GM19324 (cell line): ENCODE measurements around the gene ARHGEF1.

Experiments used
- ATAC-seq: cut with Tn5 transposase; IDR thresholded peaks from one replicate; pipeline ENCODE4 v1.9.1; 2021; ENCODE audit warnings: mild to moderate bottlenecking, moderate library complexity; ENCODE audit not compliant: unreplicated experiment, low FRiP score

ARHGEF1 gene, protein sequence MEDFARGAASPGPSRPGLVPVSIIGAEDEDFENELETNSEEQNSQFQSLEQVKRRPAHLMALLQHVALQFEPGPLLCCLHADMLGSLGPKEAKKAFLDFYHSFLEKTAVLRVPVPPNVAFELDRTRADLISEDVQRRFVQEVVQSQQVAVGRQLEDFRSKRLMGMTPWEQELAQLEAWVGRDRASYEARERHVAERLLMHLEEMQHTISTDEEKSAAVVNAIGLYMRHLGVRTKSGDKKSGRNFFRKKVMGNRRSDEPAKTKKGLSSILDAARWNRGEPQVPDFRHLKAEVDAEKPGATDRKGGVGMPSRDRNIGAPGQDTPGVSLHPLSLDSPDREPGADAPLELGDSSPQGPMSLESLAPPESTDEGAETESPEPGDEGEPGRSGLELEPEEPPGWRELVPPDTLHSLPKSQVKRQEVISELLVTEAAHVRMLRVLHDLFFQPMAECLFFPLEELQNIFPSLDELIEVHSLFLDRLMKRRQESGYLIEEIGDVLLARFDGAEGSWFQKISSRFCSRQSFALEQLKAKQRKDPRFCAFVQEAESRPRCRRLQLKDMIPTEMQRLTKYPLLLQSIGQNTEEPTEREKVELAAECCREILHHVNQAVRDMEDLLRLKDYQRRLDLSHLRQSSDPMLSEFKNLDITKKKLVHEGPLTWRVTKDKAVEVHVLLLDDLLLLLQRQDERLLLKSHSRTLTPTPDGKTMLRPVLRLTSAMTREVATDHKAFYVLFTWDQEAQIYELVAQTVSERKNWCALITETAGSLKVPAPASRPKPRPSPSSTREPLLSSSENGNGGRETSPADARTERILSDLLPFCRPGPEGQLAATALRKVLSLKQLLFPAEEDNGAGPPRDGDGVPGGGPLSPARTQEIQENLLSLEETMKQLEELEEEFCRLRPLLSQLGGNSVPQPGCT

DNA sequence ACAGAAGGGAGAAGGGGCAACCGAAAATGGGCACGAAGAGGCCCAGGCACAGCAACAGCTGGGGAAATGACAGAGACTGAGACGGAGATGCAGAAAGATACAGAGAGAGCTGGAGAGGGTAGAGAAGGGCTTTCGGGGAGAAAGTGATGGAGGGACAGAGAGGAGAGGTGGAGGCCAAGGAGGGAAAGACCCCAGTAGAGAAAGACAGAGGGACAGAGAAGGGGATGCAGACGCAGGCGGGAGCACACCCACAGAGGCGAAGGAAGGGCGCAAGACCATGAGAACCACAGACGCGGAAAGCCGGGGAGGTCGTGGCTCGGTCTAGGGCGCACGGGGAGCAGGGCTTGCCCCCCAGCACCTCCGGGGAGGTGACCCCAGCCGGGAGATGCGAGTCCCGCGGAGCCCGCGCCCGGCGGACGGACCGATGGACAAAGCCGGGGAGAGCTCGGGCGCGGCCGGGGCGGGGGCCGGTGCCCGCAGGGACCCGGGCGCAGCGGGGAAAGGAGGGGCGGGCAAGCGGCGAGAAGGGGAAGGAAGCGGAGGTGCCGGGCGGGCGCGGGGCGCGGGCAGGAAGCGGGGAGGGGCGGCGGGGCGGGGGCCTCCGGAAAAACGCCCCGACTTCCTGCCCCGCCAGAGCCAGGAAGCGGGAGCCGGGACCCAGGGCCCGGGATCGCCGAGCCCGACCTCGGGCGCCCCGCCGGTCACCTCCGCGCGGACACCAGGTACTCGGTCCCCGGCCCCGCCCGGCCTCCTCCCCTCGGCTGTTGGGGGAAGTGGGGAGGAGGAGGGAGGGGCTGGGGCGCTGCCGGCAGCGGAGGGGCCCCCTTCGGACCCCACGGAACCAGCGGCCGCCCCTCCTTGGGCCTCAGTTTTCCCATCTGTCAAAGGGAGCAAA lies at the start of gene ARHGEF1:
ARHGEF1 (plus strand) TSS at position 617 of the 895 bp plus-strand sequence. CDS start 4,899 bp downstream, outside the sequence.
- ATAC-seq, result peak; percentile 26

DNA sequence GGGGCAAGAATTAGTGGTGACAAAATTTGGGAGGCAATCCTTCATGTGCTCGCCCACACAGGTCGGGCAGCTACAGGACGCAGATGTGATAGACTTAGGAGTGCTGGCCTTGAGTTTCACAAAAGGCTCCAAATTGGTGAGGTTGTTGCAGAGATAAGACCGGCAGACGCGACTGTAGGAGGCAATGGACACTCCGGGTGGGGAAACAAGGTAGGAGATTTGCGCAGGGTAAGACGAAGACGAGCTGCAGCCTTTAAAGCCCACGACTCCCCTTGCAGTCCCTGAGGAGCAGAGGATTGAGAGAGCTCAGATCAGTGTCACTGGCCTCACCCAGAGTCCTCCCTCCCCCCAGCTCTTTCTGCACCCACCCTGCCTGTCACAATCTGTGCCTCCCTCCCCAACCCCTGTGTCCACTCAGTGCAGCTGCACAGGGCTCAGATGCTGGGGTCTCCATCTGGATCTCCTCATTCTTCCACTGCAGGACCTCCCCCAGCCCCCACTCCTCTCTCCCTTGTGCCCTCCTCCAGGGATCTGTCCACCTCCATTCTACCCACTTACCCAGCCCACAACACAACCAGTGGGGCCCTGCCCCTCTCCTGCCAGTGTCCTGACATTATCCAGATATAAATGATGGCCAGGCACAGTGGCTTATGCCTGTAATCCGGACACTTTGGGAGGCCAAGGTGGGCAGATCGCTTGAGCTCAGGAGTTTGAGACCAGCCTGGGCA lies 44.8 kb upstream of the ARHGEF1 start:
- ATAC-seq, result no peak

DNA sequence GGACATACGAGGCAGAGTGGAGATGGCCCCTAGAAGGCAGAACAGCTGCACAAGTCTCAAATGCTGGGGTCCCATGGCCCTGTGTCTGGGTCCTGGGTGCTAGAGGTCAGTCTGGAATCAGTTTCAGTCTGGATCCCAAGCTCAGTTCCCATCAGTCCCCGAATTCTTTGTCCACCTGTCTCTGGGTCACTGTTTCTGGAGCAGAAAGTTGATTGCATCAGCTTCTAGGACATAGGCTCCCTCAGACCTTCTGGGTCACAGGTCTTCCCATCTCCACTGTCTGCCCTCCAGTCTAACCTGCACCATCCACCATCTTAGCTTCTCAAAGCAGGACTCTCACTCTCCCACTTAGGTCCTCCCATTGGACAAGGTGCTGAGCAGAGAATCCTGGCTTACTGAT lies 43.8 kb upstream of the ARHGEF1 start:
- ATAC-seq, result no peak

DNA sequence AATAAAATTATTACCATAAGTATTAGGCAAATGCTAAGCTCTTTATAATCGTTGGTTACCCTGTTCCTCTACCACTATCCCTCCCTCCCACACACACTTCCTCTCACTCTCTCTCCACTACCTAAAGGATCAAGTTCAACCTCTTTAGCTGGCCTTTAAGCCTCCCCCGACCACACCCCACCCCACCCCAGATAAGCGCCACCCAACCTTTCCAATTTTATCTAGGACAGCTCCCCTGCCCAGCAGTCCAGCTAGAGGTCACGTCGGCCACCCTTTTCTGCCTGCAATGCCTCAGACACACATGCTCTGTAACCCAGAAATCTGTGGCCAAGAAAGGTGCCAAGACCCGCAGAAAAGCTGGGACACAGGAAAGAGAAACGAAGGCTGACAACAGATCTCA lies 39.6 kb upstream of the ARHGEF1 start:
- no peak for ATAC-seq

DNA sequence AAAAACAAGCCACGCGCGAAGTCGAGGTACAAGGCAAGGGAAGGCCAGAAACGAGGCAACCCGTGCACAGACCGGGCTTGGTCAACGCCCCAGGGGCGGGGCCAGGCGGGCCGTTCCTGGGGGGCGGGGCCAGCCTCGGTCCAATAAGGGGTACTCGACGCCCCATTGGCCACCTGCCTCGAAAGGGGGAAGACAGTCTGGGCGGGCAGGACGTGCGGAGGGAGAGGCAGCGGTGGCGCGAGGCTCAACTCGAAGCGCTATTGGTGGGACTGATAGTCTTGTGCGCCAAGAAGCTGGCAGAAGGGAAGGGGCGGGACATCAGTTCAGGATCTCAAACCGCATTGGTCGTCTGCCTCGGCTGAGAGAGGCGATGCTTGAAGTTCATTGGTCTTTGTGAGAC lies 38.4 kb upstream of the ARHGEF1 start, which contains the start of gene LYPD4:
LYPD4 (minus strand) TSS at position 83 of the 400 bp plus-strand sequence. CDS start 5,398 bp downstream, outside the sequence.
- ATAC-seq, result no peak

DNA sequence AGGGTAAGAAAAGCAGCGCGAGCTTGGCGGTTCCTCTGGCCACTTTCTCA lies 38.2 kb upstream of the ARHGEF1 start, which contains the start of gene DMRTC2:
DMRTC2 (plus strand) TSS at position 42 of the 50 bp plus-strand sequence. CDS start 2,387 bp downstream, outside the sequence.
- ATAC-seq, result no peak

DNA sequence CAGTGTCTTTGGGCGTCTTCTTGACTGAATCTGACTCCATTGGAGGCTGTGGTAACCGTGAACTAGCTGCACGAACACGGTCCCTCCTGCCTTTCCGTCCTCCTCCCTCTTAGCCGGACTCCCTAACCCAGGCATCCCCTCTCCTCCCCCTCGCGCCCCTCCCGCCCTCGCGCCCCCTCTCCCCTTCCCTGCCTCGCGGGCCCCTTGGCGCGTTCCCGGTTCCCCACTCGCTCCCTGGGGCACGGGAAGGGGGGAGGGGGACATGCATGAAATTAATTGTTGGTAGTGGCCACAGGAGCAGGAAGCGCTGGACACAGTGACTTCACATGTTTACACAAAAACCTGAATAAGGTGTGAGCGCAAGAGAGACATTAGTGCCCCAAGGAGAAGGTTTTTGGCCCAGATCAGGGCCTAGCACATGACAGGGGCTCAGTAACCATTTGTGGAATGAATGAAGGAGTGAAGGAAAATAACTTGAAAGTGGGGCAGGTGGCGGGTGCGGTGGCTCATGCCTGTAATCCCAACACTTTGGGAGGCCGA lies 37.9 kb upstream of the ARHGEF1 start:
- ATAC-seq, result no peak

DNA sequence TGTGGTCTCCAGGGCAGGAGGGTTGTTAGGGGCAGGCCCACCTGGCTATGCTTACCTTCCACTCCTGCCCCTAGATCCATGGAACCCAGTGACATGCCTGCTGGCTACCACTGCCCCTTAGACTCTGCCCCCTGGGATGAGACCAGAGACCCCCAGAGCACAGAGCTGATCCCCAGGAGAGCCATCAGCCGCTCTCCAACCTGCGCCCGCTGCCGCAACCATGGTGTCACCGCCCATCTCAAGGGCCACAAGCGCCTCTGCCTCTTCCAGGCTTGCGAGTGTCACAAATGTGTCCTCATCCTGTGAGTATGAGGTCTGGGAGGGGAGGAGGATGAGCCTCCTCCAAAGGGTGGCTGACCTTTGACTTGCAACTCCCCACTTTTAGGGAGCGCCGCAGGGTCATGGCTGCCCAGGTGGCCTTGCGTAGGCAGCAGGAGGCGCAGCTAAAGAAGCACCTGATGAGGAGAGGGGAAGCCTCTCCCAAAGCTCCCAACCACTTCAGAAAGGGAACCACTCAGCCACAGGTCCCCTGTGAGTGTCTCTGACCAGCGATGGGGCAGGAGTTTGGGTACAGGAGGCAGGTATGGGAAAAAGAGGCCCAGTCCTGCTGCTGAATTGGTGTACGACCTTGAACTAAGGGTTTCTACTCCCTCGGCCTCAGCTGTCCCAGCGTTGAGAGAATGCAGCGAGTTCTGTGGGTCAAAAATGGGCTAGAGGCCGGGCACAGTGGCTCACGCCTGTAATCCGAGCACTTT lies 35.5 kb upstream of the ARHGEF1 start:
- ATAC-seq, result no peak

DNA sequence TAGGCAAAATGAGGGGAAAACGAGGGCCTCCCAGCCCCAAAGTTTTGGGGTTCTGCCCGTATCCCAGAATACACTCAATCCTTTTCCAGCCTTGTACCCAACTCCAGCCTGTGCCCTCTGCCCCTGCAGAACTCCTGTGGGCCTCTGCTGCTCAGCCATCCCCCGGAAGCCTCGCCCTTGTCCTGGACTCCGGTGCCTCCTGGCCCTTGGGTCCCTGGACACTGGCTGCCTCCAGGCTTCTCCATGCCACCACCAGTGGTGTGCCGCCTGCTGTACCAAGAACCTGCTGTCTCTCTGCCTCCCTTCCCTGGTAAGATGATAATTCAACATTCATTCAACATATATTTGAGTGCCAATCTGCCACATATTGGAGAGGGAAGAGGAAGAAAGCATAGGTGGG lies 34.3 kb upstream of the ARHGEF1 start:
- no peak for ATAC-seq

DNA sequence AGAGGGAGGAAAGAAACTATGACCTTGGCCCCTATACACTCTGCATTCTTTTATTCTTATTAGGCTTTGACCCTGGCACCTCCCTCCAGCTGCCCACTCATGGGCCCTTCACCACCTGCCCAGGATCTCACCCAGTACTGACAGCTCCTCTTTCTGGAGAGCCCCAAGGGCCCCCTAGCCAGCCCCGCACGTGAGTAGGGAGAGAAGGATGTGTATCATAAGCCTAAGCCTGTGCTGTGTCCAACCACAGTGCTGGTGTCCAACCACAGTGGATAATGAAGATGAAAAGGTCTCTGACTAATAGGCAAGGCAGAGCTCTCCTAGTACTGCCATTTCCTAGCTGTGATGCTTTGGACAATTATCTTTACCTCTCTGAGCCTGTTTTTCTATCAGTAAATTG lies 33.9 kb upstream of the ARHGEF1 start:
- no peak for ATAC-seq

DNA sequence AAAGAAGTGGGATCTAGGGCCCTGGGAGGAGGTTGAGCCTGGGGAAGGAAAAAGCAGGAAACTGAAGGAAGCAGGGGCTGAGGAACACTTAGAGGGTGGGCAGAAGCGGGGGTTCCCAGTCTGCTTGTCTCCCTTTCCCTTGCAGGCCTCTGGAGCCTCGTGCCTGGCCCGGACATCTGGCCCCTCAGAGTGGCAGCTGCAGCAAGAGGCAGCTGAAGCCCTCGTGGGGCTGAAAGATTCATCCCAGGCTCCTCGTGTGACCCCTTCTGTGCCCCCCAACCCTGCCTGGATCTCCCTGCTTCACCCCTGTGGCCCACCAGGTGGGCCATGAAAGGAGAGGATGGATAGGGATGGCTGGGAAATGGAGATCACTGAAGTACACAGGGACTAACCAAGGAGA lies 32.6 kb upstream of the ARHGEF1 start:
- no peak for ATAC-seq

DNA sequence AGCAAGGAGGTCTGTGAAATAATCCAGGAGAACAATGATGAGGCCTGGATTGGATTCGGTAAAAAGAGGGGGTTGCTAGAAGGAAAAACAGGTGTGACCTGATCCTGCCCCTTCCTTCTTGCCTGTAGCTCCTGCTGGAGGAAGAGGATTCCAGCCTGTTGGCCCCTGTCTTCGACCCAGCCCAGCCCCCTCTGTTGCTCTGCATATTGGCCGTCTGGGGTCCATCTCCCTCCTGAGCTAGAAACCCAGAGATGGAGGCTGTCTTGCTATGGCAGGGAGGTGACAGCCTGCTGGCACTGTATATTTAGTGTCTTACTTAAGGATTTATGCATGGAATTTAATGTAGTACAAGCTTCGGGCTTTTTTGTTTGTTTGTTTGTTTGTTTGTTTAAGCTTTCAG lies 31.5 kb upstream of the ARHGEF1 start:
- ATAC-seq, result no peak

DNA sequence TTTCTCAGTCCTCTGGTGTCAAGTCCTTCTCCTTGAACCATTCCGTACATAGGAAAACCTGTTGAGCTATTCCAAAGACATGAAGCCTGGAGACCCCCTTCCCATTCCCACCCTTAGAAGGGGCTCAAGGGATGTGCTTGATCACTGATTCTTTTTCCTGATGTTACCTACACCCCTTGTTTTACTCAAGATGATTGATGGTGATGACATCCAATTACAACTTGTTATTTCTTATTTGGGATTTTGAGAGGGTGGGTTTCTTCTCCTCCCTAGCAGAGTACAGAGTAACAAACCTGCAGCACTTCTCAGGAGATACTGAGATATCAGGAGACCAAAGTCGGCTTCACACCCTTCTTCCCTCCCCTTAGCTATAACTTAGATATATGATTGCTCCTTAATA lies 29.6 kb upstream of the ARHGEF1 start:
- no peak for ATAC-seq

DNA sequence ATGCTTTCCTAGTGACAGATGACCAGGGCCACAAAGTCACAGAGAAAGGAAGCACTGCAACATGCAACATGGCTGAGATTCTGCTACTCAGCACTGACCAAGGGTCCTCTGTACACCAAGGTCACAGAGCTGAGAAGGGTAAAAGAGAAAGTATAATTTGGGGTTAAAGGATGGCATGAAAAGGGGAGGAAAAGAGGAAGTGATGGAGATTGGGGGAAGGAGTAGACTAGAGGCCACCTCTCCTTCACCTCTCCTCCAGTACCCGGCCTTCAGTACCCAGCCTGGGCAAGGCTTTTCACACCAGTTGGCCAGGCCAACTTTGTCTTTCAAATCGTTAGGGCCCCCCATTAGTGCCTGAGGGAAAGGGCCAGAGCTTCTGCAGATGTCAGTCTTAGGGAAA lies 29.2 kb upstream of the ARHGEF1 start:
- no peak for ATAC-seq

DNA sequence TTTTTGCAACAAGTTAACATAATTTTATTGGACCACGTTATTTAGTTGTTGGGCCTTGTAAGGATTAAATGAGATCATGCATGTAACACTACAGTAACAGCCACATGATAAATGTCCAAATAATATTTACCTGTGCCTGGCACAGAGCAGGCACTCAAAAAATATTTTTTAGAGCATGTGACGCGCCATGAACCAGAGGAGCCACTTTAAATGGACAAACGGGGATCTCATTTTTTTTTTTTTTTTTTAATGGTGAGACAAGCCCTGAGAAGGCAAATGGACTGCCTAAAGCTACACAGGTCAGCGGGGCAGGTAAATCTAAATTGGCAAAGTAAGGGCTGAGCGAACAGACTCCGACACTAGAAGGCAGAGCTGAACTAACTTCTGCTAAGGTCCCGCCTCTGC lies 23.8 kb upstream of the ARHGEF1 start:
- ATAC-seq, result no peak

DNA sequence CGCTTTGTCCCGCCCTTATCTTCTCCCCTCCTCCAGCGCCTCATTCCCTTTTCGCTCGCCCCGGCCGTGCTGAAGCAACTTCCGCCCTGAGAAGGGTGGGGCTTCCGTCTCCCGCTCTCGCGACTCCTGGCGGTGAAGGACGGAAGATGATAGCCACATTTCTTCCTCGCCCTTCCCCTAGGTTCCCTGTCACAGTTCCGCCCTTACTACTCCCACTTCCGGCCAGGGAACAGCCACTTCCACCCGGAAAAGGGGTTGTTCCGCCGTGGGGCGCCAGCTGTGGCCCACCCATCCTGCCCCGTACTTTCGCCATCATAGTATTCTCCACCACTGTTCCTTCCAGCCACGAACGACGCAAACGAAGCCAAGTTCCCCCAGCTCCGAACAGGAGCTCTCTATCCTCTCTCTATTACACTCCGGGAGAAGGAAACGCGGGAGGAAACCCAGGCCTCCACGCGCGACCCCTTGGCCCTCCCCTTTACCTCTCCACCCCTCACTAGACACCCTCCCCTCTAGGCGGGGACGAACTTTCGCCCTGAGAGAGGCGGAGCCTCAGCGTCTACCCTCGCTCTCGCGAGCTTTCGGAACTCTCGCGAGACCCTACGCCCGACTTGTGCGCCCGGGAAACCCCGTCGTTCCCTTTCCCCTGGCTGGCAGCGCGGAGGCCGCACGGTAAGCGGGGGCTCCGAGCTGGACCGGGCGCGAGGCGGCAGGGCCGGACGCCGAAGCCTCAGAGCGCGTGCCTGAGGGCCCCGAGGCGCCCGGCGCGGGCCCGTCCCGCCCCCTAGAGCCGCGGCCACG lies 23.2 kb upstream of the ARHGEF1 start, which contains the start of gene RPS19:
RPS19 (plus strand) TSS at position 638 of the 801 bp plus-strand sequence. CDS start 520 bp downstream, outside the sequence.
- ATAC-seq, result peak; percentile 85

DNA sequence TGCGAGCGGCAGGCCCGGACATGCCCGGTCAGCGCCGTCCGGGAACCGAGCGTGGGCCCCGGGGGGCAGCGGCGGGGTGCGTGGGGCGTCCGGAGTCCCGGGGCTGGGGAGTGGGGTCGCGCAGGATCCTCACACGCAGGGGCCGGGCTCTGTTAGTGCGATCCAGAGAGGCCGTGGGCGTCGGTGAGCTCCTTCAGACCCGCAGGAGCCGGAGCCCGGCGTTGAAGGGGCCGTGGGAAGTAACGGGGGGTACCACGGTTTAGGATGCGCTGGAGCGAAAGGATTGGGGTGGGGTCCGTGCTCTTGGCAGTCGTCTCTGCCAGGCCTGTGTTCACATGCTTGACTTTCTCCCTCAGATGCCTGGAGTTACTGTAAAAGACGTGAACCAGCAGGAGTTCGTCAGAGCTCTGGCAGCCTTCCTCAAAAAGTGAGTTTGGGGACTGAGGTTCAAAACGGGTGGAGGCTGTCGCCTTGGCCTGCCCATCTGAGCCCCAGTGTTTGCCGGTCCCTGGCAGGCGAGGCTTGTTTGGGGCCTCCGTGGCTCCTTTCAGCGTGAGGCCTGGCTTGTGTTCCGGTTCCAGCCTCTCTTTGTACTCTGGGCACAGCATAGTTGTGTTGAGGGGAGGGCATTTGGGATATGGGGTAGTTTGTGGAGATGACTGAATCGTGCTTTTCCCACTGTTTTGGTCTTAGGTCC lies 22.4 kb upstream of the ARHGEF1 start:
- ATAC-seq, result no peak
